Measurements from ENCODE around the gene OMA1.
"Not testable (repeated sequence)": the region's sequence is repeated elsewhere in the genome, so short reads cannot be mapped to it uniquely, and the experiment has no call there.

Gene OMA1

GRCh38 chr1:58568911-58569310 lies 22.4 kb upstream of the OMA1 start:
- Histone ChIP-seq H3K4me2 (ENCODE audit: low read length) (no peak overlapping the region), H3K4me3 (ENCODE audit: low read length) (no peak overlapping the region), H3K79me2 (ENCODE audit: control insufficient read depth, low read length) (no peaks in the 10 kb centered on the region), H4K20me1 (ENCODE audit: control insufficient read depth, insufficient read depth, low read depth, low read length) (no peaks in the 10 kb centered on the region), H3K9me3 (ENCODE audit: control insufficient read depth, insufficient read depth, low read length) (no peaks in the 10 kb centered on the region), H3K27ac (ENCODE audit: low read depth, low read length) (no peak overlapping the region), H3K4me1 (ENCODE audit: control insufficient read depth, low read length) (no peaks in the 10 kb centered on the region), H3K27me3 (ENCODE audit: control insufficient read depth, low read length) (peaks cover 18% of the 10 kb centered on the region), H3K9me2 (replicated peaks; ENCODE audit: control insufficient read depth, low read length) (no peaks in the 10 kb centered on the region), H3K36me3 (ENCODE audit: control insufficient read depth, low read length) (no peaks in the 10 kb centered on the region), H3F3A (ENCODE audit: control insufficient read depth, insufficient read depth) (no peaks in the 10 kb centered on the region)
- no peak for TF ChIP-seq EZH2phosphoT487 (IDR thresholded peaks at IDR 0.05; ENCODE audit: borderline replicate concordance, low read length)
- no peak for TF ChIP-seq CTCF (IDR thresholded peaks at IDR 0.05; ENCODE audit: low read depth, low read length, poor library complexity, severe bottlenecking)

- H3K4me3 ChIP-seq (ENCODE audit: low read length), result no peak overlapping the region
- H3K9me2 ChIP-seq (replicated peaks; ENCODE audit: control insufficient read depth, low read length), result no peaks in the 10 kb centered on the region
- H3K79me2 ChIP-seq (ENCODE audit: control insufficient read depth, low read length), result no peaks in the 10 kb centered on the region
- H3K4me1 ChIP-seq (ENCODE audit: control insufficient read depth, low read length), result no peaks in the 10 kb centered on the region
- no peak overlapping the region for H3K27ac ChIP-seq (ENCODE audit: low read depth, low read length)
- H4K20me1 ChIP-seq (ENCODE audit: control insufficient read depth, insufficient read depth, low read depth, low read length), result no peaks in the 10 kb centered on the region
- H3K36me3 ChIP-seq (ENCODE audit: control insufficient read depth, low read length), result no peaks in the 10 kb centered on the region
- TF ChIP-seq EZH2phosphoT487 (IDR thresholded peaks at IDR 0.05; ENCODE audit: borderline replicate concordance, low read length) (no peak), CTCF (IDR thresholded peaks at IDR 0.05; ENCODE audit: low read depth, low read length, poor library complexity, severe bottlenecking) (no peak)
- no peaks in the 10 kb centered on the region for H3F3A ChIP-seq (ENCODE audit: control insufficient read depth, insufficient read depth)
- H3K27me3 ChIP-seq (ENCODE audit: control insufficient read depth, low read length), result peaks cover 18% of the 10 kb centered on the region
- no peaks in the 10 kb centered on the region for H3K9me3 ChIP-seq (ENCODE audit: control insufficient read depth, insufficient read depth, low read length)
- no peak overlapping the region for H3K4me2 ChIP-seq (ENCODE audit: low read length)
These were observed 21.8 kb upstream of the OMA1 start for GRCh38 chr1:58568271-58568860.

GRCh38 chr1:58566339-58566738 lies 19.8 kb upstream of the OMA1 start:
- no peaks in the 10 kb centered on the region for H4K20me1 ChIP-seq (ENCODE audit: control insufficient read depth, insufficient read depth, low read depth, low read length)
- no peaks in the 10 kb centered on the region; the same call in 1 of the 2 replicates for H3K27me3 ChIP-seq (ENCODE audit: control insufficient read depth, low read length)
- H3K4me3 ChIP-seq (ENCODE audit: low read length), result no peak overlapping the region
- no peaks in the 10 kb centered on the region for H3K9me3 ChIP-seq (ENCODE audit: control insufficient read depth, insufficient read depth, low read length)
- H3F3A ChIP-seq (ENCODE audit: control insufficient read depth, insufficient read depth), result no peaks in the 10 kb centered on the region
- no peaks in the 10 kb centered on the region for H3K36me3 ChIP-seq (ENCODE audit: control insufficient read depth, low read length)
- no peak overlapping the region for H3K27ac ChIP-seq (ENCODE audit: low read depth, low read length)
- TF ChIP-seq EZH2phosphoT487 (IDR thresholded peaks at IDR 0.05; ENCODE audit: borderline replicate concordance, low read length), result no peak
- no peak for TF ChIP-seq CTCF (IDR thresholded peaks at IDR 0.05; ENCODE audit: low read depth, low read length, poor library complexity, severe bottlenecking)
- H3K4me2 ChIP-seq (ENCODE audit: low read length), result no peak overlapping the region
- no peaks in the 10 kb centered on the region for H3K9me2 ChIP-seq (replicated peaks; ENCODE audit: control insufficient read depth, low read length)
- H3K79me2 ChIP-seq (ENCODE audit: control insufficient read depth, low read length), result no peaks in the 10 kb centered on the region
- H3K4me1 ChIP-seq (ENCODE audit: control insufficient read depth, low read length), result no peaks in the 10 kb centered on the region

DNA sequence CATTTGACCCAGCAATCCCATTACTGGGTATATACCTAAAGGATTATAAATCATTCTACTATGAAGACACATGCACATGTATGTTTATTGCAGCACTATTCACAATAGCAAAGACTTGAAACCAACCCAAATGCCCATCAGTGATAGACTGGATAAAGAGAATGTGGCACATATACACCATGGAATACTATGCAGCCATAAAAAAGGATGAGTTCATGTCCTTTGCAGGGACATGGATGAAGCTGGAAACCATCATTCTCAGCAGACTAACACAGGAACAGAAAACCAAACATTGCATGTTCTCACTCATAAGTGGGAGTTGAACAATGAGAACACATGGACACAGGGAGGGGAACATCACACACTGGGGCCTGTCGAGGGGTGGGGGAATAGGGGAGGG lies 17.2 kb upstream of the OMA1 start:
- H3K27me3 ChIP-seq (ENCODE audit: control insufficient read depth, low read length); H3K4me3 ChIP-seq (ENCODE audit: low read length); H3K4me1 ChIP-seq (ENCODE audit: control insufficient read depth, low read length); H3K79me2 ChIP-seq (ENCODE audit: control insufficient read depth, low read length); H3K4me2 ChIP-seq (ENCODE audit: low read length); H3F3A ChIP-seq (ENCODE audit: control insufficient read depth, insufficient read depth); H3K9me2 ChIP-seq (replicated peaks; ENCODE audit: control insufficient read depth, low read length); H4K20me1 ChIP-seq (ENCODE audit: control insufficient read depth, insufficient read depth, low read depth, low read length); H3K27ac ChIP-seq (ENCODE audit: low read depth, low read length); H3K36me3 ChIP-seq (ENCODE audit: control insufficient read depth, low read length); H3K9me3 ChIP-seq (ENCODE audit: control insufficient read depth, insufficient read depth, low read length): not testable (repeated sequence)
